Nephron (organoid): ENCODE data around the gene TMEM87B.
"Not testable (repeated sequence)": the region's sequence is repeated elsewhere in the genome, so short reads cannot be mapped to it uniquely, and the experiment has no call there.

Source experiments
- H3K27ac Mint-ChIP-seq, 3 experiments: 2 replicates each; pipeline ENCODE4 v1.8.0; 2020; ENCODE audit warnings: mixed read lengths in 3 of 3, mild to moderate bottlenecking in 2 of 3, moderate library complexity in 1 of 3
- H3K27me3 Mint-ChIP-seq: 2 replicates; pipeline ENCODE4 v1.8.0; 2021; ENCODE audit warnings: low read depth, mild to moderate bottlenecking, moderate library complexity, mixed read lengths
- H3K36me3 Mint-ChIP-seq: 2 replicates; pipeline ENCODE4 v1.8.0; 2020; ENCODE audit warnings: low read depth, mixed read lengths
- H3K4me1 Mint-ChIP-seq: 2 replicates; pipeline ENCODE4 v1.8.0; 2020; ENCODE audit warnings: mixed read lengths
- H3K4me3 Mint-ChIP-seq, 3 experiments: 2 replicates each; pipeline ENCODE4 v1.8.0; 2020; ENCODE audit warnings: mild to moderate bottlenecking in 3 of 3, mixed read lengths in 3 of 3, moderate library complexity in 2 of 3
- H3K9me3 Mint-ChIP-seq: 2 replicates; pipeline ENCODE4 v1.8.0; 2020; ENCODE audit warnings: mixed read lengths
- CTCF ChIP-seq, 3 experiments: fragments of 200-600 bp; sonication (generic); IDR thresholded peaks; one replicate each; pipeline ENCODE4 v1.5.0; 2021; ENCODE audit warnings: antibody characterized with exemption in 3 of 3; ENCODE audit not compliant: unreplicated experiment in 3 of 3

TMEM87B gene

GRCh38 chr2:112065486-112065885 lies 10.4 kb downstream of the TMEM87B start:
- Mint-ChIP-seq H3K27me3 (no peaks in the 10 kb centered on the region), H3K4me3 (no peak overlapping the region), H3K4me1 (no peaks in the 10 kb centered on the region), H3K36me3 (peaks cover 85% of the 10 kb centered on the region), H3K27ac (no peak overlapping the region), H3K9me3 (peaks cover 11% of the 10 kb centered on the region)
- TF ChIP-seq CTCF (IDR thresholded peaks at IDR 0.05; ENCODE audit: unreplicated experiment in 3 of 3): no peak

DNA sequence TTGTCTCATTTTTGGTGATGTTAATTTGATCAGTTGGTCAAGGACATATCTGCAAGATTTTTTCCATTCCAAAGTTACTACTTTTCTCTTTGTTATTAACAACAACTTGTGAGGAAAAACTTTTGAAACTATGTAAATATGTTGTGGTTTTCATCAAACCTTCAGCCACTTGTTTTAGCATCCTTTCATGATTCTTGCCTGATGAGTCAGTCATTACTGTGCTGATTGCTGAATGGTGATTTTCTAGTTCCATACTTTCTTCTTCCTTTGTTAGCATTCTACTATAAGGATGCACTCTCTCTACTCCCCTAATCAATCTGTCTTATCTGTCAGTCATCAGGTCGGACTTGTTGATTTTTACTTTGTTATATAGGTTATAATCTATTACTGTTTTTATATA lies 10.9 kb downstream of the TMEM87B start:
- H3K27ac Mint-ChIP-seq: no peak overlapping the region
- H3K9me3 Mint-ChIP-seq: peaks cover 12% of the 10 kb centered on the region
- H3K27me3 Mint-ChIP-seq: no peaks in the 10 kb centered on the region
- TF ChIP-seq CTCF (IDR thresholded peaks at IDR 0.05; ENCODE audit: unreplicated experiment in 3 of 3): no peak
- H3K36me3 Mint-ChIP-seq: peaks cover 90% of the 10 kb centered on the region
- H3K4me1 Mint-ChIP-seq: no peaks in the 10 kb centered on the region
- no peak overlapping the region for H3K4me3 Mint-ChIP-seq

GRCh38 chr2:112069794-112070193 lies 14.7 kb downstream of the TMEM87B start:
- H3K27ac Mint-ChIP-seq, H3K4me1 Mint-ChIP-seq, H3K4me3 Mint-ChIP-seq, H3K27me3 Mint-ChIP-seq: not testable (repeated sequence)
- H3K36me3 Mint-ChIP-seq: peaks cover 91% of the 10 kb centered on the region
- H3K9me3 Mint-ChIP-seq: peaks cover 37% of the 10 kb centered on the region

GRCh38 chr2:112073875-112074274 lies 18.8 kb downstream of the TMEM87B start:
- no peak overlapping the region for H3K27ac Mint-ChIP-seq
- H3K4me1 Mint-ChIP-seq: no peaks in the 10 kb centered on the region
- no peak overlapping the region for H3K4me3 Mint-ChIP-seq
- TF ChIP-seq CTCF (IDR thresholded peaks at IDR 0.05; ENCODE audit: unreplicated experiment in 3 of 3): no peak
- peaks cover 37% of the 10 kb centered on the region for H3K9me3 Mint-ChIP-seq
- H3K36me3 Mint-ChIP-seq: peaks cover 85% of the 10 kb centered on the region
- H3K27me3 Mint-ChIP-seq: no peaks in the 10 kb centered on the region

DNA sequence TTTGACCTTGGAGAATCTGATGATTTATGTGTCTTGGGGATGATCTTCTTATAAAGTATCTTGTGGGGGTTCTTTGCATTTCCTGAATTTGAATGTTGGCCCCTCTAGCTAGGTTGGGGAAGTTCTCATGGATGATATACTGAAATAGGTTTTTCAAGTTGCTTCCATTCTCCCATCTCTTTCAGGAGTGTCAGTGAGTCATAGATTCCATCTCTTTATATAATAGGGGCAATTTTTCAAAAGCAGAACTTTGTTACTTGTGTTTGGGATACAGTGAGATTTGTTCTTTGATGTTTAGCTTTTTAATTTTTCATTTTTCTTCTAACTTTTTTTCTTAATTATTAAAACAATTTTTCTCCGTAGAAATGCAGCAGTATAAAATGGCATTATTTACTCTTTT lies 19.4 kb downstream of the TMEM87B start:
- peaks cover 86% of the 10 kb centered on the region for H3K36me3 Mint-ChIP-seq

DNA sequence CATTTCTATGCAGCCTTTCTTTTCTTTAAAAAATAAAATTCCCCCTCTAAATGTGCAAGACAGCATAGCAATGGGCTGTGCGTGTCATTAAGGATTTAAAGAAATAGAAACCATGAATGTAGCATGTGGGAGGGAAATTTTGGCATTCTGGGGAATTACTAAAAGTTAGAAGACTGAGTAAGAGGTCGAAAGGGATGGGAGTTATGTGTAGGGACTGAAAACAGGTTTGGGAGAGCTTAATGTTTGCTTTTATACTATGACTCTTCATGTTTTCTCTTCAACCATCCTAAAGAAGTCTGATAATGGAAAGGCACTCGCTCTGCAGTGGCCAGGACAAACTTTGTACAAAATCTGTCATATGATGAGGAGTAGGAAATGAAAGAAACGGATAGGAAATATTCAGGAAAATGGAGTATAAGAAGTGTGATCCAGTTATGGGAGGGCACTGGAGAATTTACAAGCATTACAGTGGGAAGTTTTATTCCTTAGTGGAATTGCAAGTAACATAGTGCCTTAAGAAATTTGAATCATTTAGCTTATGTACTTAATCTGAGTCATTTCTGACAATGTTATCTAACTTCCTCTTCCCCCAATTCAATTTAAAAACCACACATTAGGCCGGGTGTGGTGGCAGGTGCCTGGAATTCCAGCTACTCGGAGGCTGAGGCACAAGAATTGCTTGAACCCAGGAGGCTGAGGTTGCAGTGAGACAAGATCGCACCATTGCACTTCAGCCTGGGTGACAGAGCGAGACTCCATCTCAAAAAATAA lies 20.6 kb downstream of the TMEM87B start:
- H3K4me3 Mint-ChIP-seq: no peak overlapping the region
- no peak for TF ChIP-seq CTCF (IDR thresholded peaks at IDR 0.05; ENCODE audit: unreplicated experiment in 3 of 3)
- H3K4me1 Mint-ChIP-seq: peaks cover 2% of the 10 kb centered on the region
- H3K36me3 Mint-ChIP-seq: peaks cover 79% of the 10 kb centered on the region
- H3K9me3 Mint-ChIP-seq: peaks cover 24% of the 10 kb centered on the region
- no peak overlapping the region for H3K27ac Mint-ChIP-seq
- H3K27me3 Mint-ChIP-seq: peaks cover 4% of the 10 kb centered on the region

More for the DNA sequence above, 19.4 kb downstream of the TMEM87B start:
- TF ChIP-seq CTCF (IDR thresholded peaks at IDR 0.05; ENCODE audit: unreplicated experiment in 3 of 3): no peak
- peaks cover 33% of the 10 kb centered on the region for H3K9me3 Mint-ChIP-seq
- H3K4me3 Mint-ChIP-seq: no peak overlapping the region
- H3K27ac Mint-ChIP-seq: no peak overlapping the region
- peaks cover 4% of the 10 kb centered on the region for H3K27me3 Mint-ChIP-seq
- H3K4me1 Mint-ChIP-seq: no peaks in the 10 kb centered on the region
